HG02938 (cell line): ENCODE results near the gene MFSD2A.
"Not testable (repeated sequence)": the region's sequence is repeated elsewhere in the genome, so short reads cannot be mapped to it uniquely, and the experiment has no call there.

Source experiments
- ATAC-seq: cut with Tn5 transposase; IDR thresholded peaks from one replicate; pipeline ENCODE4 v1.9.1; 2021; ENCODE audit warnings: mild to moderate bottlenecking, moderate library complexity; ENCODE audit not compliant: unreplicated experiment

MFSD2A gene

GRCh38 chr1:39964552-39964951, 9.6 kb downstream of the MFSD2A start:
- ATAC-seq = no peak

GRCh38 chr1:39965044-39965443, 10.1 kb downstream of the MFSD2A start:
- ATAC-seq = no peak

- no peak for ATAC-seq
These were observed 14.1 kb downstream of the MFSD2A start for GRCh38 chr1:39969048-39969447.

GRCh38 chr1:39969531-39970270, 14.8 kb downstream of the MFSD2A start:
- no peak for ATAC-seq

GRCh38 chr1:39970274-39970673, 15.3 kb downstream of the MFSD2A start:
- no peak for ATAC-seq

GRCh38 chr1:39971138-39971537, 16.2 kb downstream of the MFSD2A start:
- no peak for ATAC-seq

- ATAC-seq = no peak
These were observed 18.7 kb downstream of the MFSD2A start for GRCh38 chr1:39973503-39974135.

- ATAC-seq = no peak
These were observed 21.8 kb downstream of the MFSD2A start for GRCh38 chr1:39976732-39977131.

GRCh38 chr1:39977202-39977601, 22.3 kb downstream of the MFSD2A start:
- ATAC-seq = no peak

- no peak for ATAC-seq
These were observed 24.7 kb downstream of the MFSD2A start for GRCh38 chr1:39979654-39980053.

GRCh38 chr1:39980555-39981313, 25.8 kb downstream of the MFSD2A start:
- ATAC-seq = no peak

- ATAC-seq = no peak
These were observed 26.4 kb downstream of the MFSD2A start for GRCh38 chr1:39981385-39981784.

GRCh38 chr1:39981945-39982344, 27.0 kb downstream of the MFSD2A start:
- no peak for ATAC-seq

GRCh38 chr1:39984480-39984879, 29.5 kb downstream of the MFSD2A start:
- not testable (repeated sequence) for ATAC-seq

- no peak for ATAC-seq
These were observed 30.0 kb downstream of the MFSD2A start for GRCh38 chr1:39984951-39985350.

- no peak for ATAC-seq
These were observed 32.9 kb downstream of the MFSD2A start for GRCh38 chr1:39987869-39988268.

- ATAC-seq = no peak
These were observed 33.8 kb downstream of the MFSD2A start for GRCh38 chr1:39988618-39989343.

- ATAC-seq = no peak
These were observed 35.5 kb downstream of the MFSD2A start for GRCh38 chr1:39990428-39990827.

- ATAC-seq = no peak
These were observed 37.3 kb downstream of the MFSD2A start for GRCh38 chr1:39992234-39992633.

- ATAC-seq = no peak
These were observed 37.9 kb downstream of the MFSD2A start for GRCh38 chr1:39992888-39993287.

- ATAC-seq = no peak
These were observed 41.0 kb downstream of the MFSD2A start for GRCh38 chr1:39995973-39996393.
